BE2C (cell line): ENCODE data around the gene TAF9B. TPM values are rescaled to one million over a fixed set of nuclear protein-coding genes. Genes with fewer than 3 reads are reported as not detected.
"Not testable (repeated sequence)": the region's sequence is repeated elsewhere in the genome, so short reads cannot be mapped to it uniquely, and the experiment has no call there.

Source experiments
- DNase-seq: peaks from one replicate; pipeline ENCODE4 v3.0.0-alpha.2; 2020
- H3K27me3 ChIP-seq: fragments of 250-450 bp; sonication (Bioruptor Pico); 2 replicates; pipeline ENCODE4 v1.5.1; 2020; ENCODE audit warnings: mild to moderate bottlenecking
- H3K36me3 ChIP-seq: fragments of 250-450 bp; sonication (Bioruptor Pico); 2 replicates; pipeline ENCODE4 v1.5.1; 2020; ENCODE audit warnings: mild to moderate bottlenecking
- H3K4me1 ChIP-seq: fragments of 250-450 bp; sonication (Bioruptor Pico); 2 replicates; pipeline ENCODE4 v1.5.1; 2020
- H3K4me3 ChIP-seq: 2 replicates; pipeline ENCODE4 v1.5.1; 2011; ENCODE audit warnings: low read depth, low read length
- H3K9me3 ChIP-seq: fragments of 250-450 bp; sonication (Bioruptor Pico); 2 replicates; pipeline ENCODE4 v1.5.1; 2020
- CTCF ChIP-seq: IDR thresholded peaks from 2 replicates; pipeline ENCODE4 v1.5.1; 2012; ENCODE audit warnings: mild to moderate bottlenecking, low read depth, low read length
- polyA plus RNA-seq: library from polyadenylated mRNA; unstranded; fragments of >200 nt; gene quantifications from one replicate; pipeline ENCODE4 v1.2.1, GENCODE V29; 2012; ENCODE audit warnings: low read depth, missing spikeins; ENCODE audit not compliant: insufficient read length, insufficient read depth

TAF9B gene, protein sequence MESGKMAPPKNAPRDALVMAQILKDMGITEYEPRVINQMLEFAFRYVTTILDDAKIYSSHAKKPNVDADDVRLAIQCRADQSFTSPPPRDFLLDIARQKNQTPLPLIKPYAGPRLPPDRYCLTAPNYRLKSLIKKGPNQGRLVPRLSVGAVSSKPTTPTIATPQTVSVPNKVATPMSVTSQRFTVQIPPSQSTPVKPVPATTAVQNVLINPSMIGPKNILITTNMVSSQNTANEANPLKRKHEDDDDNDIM
- 12.1 TPM for polyA plus RNA-seq

- no peaks in the 10 kb centered on the region for H3K27me3 ChIP-seq
- no peaks in the 10 kb centered on the region for H3K9me3 ChIP-seq
- no peak for TF ChIP-seq CTCF
- peak within 1 kb of the TSS; percentile 79 for H3K4me3 ChIP-seq
- DNase-seq = peak; percentile 90
- H3K4me1 ChIP-seq = no peaks in the 10 kb centered on the region
- no peaks in the 10 kb centered on the region for H3K36me3 ChIP-seq
Observed at GRCh38 chrX:78139160-78140123, at the start of gene TAF9B. TSS of gene TAF9B (minus strand) at chrX:78139650. CDS start at chrX:78139611, 39 bp downstream.

GRCh38 chrX:78182881-78183280, 43.4 kb upstream of the TAF9B start:
- no peak for TF ChIP-seq CTCF
- Histone ChIP-seq H3K36me3 (no peaks in the 10 kb centered on the region), H3K4me1 (no peaks in the 10 kb centered on the region), H3K9me3 (no peaks in the 10 kb centered on the region), H3K27me3 (no peaks in the 10 kb centered on the region), H3K4me3 (no peak overlapping the region)
- DNase-seq = no peak

DNA sequence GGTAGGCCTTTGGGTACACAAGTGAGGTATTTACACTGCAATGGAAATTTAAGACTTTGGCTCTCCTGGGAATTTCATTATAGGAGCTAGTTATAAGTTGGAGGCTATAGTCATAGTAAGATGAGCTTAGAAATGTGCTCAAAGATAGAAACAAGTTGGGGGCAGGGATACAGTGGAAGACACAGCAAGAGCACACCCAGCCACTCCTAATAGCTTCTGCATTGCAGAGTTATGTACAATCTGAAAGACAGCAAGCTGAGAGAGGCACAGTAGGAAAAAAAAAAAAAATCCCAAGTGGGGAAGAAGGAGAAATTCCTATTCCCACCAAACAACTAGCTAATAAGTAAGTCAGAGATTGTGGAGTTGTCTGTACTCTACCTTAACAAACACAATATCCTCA, 41.9 kb upstream of the TAF9B start:
- no peaks in the 10 kb centered on the region for H3K36me3 ChIP-seq
- DNase-seq = no peak
- TF ChIP-seq CTCF = no peak
- H3K9me3 ChIP-seq = no peaks in the 10 kb centered on the region
- H3K27me3 ChIP-seq = no peaks in the 10 kb centered on the region
- no peak overlapping the region for H3K4me3 ChIP-seq
- H3K4me1 ChIP-seq = no peaks in the 10 kb centered on the region

DNA sequence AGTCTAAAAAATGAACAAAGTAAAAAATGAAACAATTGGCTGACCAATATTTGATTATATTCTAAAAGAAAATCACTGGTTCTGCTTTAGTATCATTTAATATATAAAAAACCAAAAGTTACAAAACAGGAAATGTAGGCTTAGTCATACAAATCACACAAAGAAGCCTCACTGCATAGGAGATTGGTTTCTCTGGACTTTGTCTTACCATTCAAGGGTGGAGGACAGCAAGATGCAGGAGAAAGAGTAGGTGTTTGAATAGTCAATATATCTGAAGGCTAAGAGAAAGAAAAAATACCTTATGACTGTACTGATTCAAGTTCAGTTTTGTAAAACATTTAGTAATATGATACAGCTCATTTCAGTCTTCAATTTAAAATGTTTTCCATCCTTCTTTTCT, 28.6 kb upstream of the TAF9B start:
- Histone ChIP-seq H3K4me3 (no peak overlapping the region), H3K4me1 (no peaks in the 10 kb centered on the region), H3K27me3 (no peaks in the 10 kb centered on the region), H3K9me3 (no peaks in the 10 kb centered on the region), H3K36me3 (no peaks in the 10 kb centered on the region)
- no peak for TF ChIP-seq CTCF
- DNase-seq = no peak

GRCh38 chrX:78165425-78165824, 26.0 kb upstream of the TAF9B start:
- Histone ChIP-seq H3K36me3 (no peaks in the 10 kb centered on the region), H3K9me3 (no peaks in the 10 kb centered on the region), H3K4me3 (no peak overlapping the region), H3K27me3 (no peaks in the 10 kb centered on the region), H3K4me1 (no peaks in the 10 kb centered on the region)
- no peak for TF ChIP-seq CTCF
- DNase-seq = no peak

- not testable (repeated sequence) for DNase-seq, H3K4me1 ChIP-seq, H3K36me3 ChIP-seq, H3K27me3 ChIP-seq, H3K4me3 ChIP-seq, H3K9me3 ChIP-seq
Observed at GRCh38 chrX:78163175-78163574, 23.7 kb upstream of the TAF9B start.

DNA sequence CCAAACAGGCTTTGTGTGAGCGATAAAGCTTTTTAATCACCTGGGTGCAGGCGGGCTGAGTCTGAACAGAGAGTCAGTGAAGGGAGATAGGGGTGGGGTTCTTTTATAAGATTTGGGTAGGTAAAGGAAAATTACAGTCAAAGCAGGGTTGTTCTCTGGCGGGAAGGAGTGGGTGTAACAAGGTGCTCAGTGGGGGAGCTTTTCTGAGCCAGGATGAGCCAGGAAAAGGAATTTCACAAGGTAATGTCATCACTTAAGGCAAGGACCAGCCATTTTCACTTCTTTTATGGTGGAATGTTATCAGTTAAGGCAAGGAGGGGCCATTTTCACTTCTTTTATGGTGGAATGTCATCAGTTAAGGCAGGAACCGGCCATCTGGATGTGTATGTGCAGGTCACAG, 21.3 kb upstream of the TAF9B start:
- not testable (repeated sequence) for DNase-seq, H3K4me3 ChIP-seq, H3K9me3 ChIP-seq, H3K27me3 ChIP-seq, H3K4me1 ChIP-seq, H3K36me3 ChIP-seq

GRCh38 chrX:78157846-78158245, 18.4 kb upstream of the TAF9B start:
- H3K4me1 ChIP-seq, H3K36me3 ChIP-seq, DNase-seq, H3K27me3 ChIP-seq, H3K9me3 ChIP-seq, H3K4me3 ChIP-seq: not testable (repeated sequence)

- not testable (repeated sequence) for H3K4me1 ChIP-seq, H3K36me3 ChIP-seq, H3K27me3 ChIP-seq, H3K4me3 ChIP-seq, H3K9me3 ChIP-seq, DNase-seq
Observed at GRCh38 chrX:78157373-78157772, 17.9 kb upstream of the TAF9B start.

DNA sequence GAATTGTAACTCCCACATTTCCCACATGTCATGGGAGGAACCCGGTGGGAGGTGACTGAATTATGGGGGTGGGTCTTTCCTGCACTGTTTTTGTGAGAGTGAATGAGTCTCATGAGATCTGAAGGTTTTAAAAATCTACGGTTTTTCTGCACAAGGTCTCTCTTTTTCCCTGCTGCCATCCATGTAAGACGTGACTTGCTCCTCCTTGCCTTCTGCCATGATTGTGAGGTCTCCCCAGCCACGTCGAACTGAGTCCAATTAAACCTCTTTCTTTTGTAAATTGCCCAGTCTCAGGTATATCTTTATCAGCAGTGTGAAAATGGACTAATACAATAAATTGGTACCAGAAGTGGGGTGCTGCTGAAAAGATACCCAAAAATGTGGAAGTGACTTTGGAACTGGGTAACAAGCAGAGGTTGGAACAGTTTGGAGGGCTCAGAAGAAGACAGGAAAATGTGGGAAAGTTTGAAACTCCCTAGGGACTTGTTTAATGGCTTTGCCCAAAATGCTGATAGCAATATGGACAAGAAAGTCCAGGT, 7.6 kb upstream of the TAF9B start:
- DNase-seq, H3K36me3 ChIP-seq, H3K4me3 ChIP-seq, H3K9me3 ChIP-seq, H3K4me1 ChIP-seq, H3K27me3 ChIP-seq: not testable (repeated sequence)
